Activated CD4-positive, alpha-beta memory T cell treated with anti-CD3 and anti-CD28 coated beads, Interleukin-2, amount 10 ng/mL, durations not matched to agents 7 days and 5 days (primary cell): ENCODE data around the gene ZNF554. TPM values are rescaled to one million over a fixed set of nuclear protein-coding genes. Genes with fewer than 3 reads are reported as not detected.

ENCODE experiments used
- CTCF ChIA-PET: fragments of 350-600 bp; sonication (Branson Sonifier 250); formaldehyde crosslinking; loops from one replicate; lab custom pipeline; 2021; ENCODE audit warnings: antibody characterized with exemption, inconsistent platforms; lab: Charles Lee
- POLR2A ChIA-PET: fragments of 350-600 bp; sonication (Branson Sonifier 250); formaldehyde crosslinking; loops from one replicate; lab custom pipeline; 2021; ENCODE audit warnings: antibody characterized with exemption; lab: Charles Lee
- DNase-seq: peaks from one replicate; pipeline ENCODE4 v3.0.0-alpha.2; 2020
- H3K27ac Mint-ChIP-seq: one replicate; pipeline ENCODE4 v1.8.0; 2021; ENCODE audit warnings: mild to moderate bottlenecking, mixed read lengths
- H3K27me3 Mint-ChIP-seq: one replicate; pipeline ENCODE4 v1.8.0; 2021; ENCODE audit warnings: mixed read lengths
- H3K36me3 Mint-ChIP-seq: one replicate; pipeline ENCODE4 v1.8.0; 2021; ENCODE audit warnings: low read depth, mixed read lengths
- H3K4me1 Mint-ChIP-seq: one replicate; pipeline ENCODE4 v1.8.0; 2021; ENCODE audit warnings: mixed read lengths
- H3K4me3 Mint-ChIP-seq: one replicate; pipeline ENCODE4 v1.8.0; 2021; ENCODE audit warnings: mild to moderate bottlenecking, mixed read lengths
- H3K9me3 Mint-ChIP-seq: one replicate; pipeline ENCODE4 v1.8.0; 2021; ENCODE audit warnings: mixed read lengths
- total RNA-seq, 2 experiments: library from RNA; stranded (reverse); gene quantifications; one replicate each; pipeline ENCODE4 v1.2.3, GENCODE V29; 2021

The ZNF554 gene
- total RNA-seq: 1 to 10 TPM; 2.3 to 3.0 TPM

DNA sequence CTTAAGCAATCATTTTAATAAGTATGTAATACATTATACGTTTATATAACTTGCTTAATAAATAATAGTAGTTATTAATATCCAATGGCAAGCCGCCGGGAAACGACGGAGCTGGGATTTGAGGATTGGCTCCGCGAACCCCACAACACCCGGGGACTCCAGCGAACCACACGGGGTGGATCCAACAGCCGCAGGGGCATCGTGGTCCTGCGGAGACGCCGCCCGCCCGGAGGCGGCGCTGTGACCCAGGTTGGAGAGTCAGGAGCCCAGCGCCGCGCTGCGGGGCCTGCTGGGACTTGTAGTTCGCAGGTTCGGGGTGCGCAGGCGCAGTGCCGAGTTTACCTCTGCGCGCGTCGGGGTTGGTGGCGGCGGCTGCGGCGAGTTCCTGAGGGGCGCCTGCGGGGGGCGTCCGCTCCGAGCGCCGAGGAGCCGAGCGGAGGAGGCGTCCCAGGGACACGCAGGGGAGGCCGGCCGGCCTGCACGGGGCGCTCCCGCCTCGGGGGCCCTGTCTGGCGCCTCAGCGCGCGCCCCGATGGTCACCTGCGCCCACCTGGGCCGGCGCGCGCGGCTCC lies at the start of gene ZNF554:
TSS of gene ZNF554 (plus strand) at position 329 of the 572 bp plus-strand sequence. CDS start at position 533, 204 bp downstream.
- H3K27ac Mint-ChIP-seq: no peak within 1 kb of the TSS
- POLR2A ChIA-PET: interaction anchor here (1.5 kb wide), 1 partner anchor 36 kb away, joined by 3 read pairs; the partner anchor contains the start of gene SGTA

DNA sequence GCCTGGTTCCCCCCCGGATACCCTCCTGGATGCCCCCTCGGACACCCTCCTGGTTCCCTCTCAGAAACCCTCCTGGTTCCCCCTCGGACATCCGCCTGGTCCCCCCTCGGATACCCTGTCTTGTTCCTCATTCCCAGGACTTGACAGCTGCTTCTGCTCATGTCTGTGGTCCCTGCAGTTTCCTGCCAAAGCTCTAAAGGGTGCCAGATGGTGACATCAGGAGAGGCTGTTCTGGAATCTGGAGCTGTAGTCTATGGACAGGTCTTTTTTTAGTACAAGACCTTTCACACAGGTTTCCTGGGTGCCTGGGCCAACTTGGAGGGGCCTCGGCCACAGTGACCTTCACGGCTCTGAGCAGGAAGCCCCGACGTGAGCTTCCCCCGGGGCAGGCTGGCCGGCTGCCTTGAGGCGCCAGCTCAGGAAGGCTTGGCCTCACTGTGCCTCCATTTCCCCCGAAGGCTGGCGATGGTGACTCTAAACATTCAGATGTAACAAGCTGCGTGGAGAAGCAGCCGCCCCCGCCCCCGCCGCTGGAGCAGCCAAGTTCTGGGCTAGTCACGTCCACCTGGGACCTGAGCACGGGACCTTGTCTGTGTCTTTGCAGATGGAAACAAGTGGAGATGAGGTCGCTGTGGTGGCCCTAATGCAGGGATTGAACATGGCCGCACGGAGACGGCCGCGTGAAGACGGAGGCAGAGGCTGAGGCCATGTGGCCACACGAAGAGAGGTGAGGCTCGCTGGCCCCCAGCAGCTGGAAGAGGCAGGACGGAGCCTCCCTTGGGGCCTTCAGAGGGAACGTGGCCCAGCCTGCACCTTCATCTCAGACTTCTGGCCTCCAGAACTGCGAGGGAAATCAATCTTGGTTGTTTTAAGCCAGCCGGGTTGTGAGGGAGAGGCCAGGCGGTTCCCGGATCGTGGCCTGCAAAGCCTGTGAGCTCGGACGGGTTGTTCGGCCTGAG lies 49.3 kb upstream of the ZNF554 start:
- no peaks in the 10 kb centered on the region for H3K9me3 Mint-ChIP-seq
- peaks cover 16% of the 10 kb centered on the region for H3K4me1 Mint-ChIP-seq
- ChIA-PET POLR2A (no interaction called here), CTCF (no interaction called here)
- H3K36me3 Mint-ChIP-seq: peaks cover 8% of the 10 kb centered on the region
- no peak for DNase-seq
- no peaks in the 10 kb centered on the region for H3K27me3 Mint-ChIP-seq
- no peak overlapping the region for H3K4me3 Mint-ChIP-seq
- no peak overlapping the region for H3K27ac Mint-ChIP-seq

More for the DNA sequence above, at the start of gene ZNF554:
- peak; percentile 97 for DNase-seq
- peak within 1 kb of the TSS; percentile 76 for H3K4me3 Mint-ChIP-seq
- no peaks in the 10 kb centered on the region for H3K27me3 Mint-ChIP-seq
- peaks cover 3% of the 10 kb centered on the region for H3K4me1 Mint-ChIP-seq
- H3K36me3 Mint-ChIP-seq: peaks cover 8% of the 10 kb centered on the region
- peaks cover 1% of the 10 kb centered on the region for H3K9me3 Mint-ChIP-seq
- CTCF ChIA-PET: interaction anchor here (0.8 to 3.5 kb wide), 9 partner anchors 11 to 216 kb away, joined by 3 to 12 read pairs (median 3); partner anchors contain the start of genes THOP1, ZNF555 and ZNF57

- H3K27ac Mint-ChIP-seq: no peak overlapping the region
- peaks cover 28% of the 10 kb centered on the region for H3K4me1 Mint-ChIP-seq
- no peaks in the 10 kb centered on the region for H3K27me3 Mint-ChIP-seq
- H3K4me3 Mint-ChIP-seq: no peak overlapping the region
- H3K9me3 Mint-ChIP-seq: no peaks in the 10 kb centered on the region
- CTCF ChIA-PET: no interaction called here
- H3K36me3 Mint-ChIP-seq: peaks cover 4% of the 10 kb centered on the region
- no peak for DNase-seq
- POLR2A ChIA-PET: no interaction called here
Measured at GRCh38 chr19:2771786-2772674, 47.6 kb upstream of the ZNF554 start.

GRCh38 chr19:2774083-2774679 lies 45.5 kb upstream of the ZNF554 start:
- CTCF ChIA-PET: no interaction called here
- Mint-ChIP-seq H3K4me1 (peaks cover 28% of the 10 kb centered on the region), H3K9me3 (no peaks in the 10 kb centered on the region), H3K4me3 (no peak overlapping the region), H3K36me3 (peaks cover 4% of the 10 kb centered on the region), H3K27me3 (no peaks in the 10 kb centered on the region), H3K27ac (no peak overlapping the region)
- POLR2A ChIA-PET: no interaction called here
- DNase-seq: no peak

- peaks cover 5% of the 10 kb centered on the region for H3K36me3 Mint-ChIP-seq
- H3K4me3 Mint-ChIP-seq: peak overlapping the region; percentile 76
- H3K4me1 Mint-ChIP-seq: peaks cover 30% of the 10 kb centered on the region
- CTCF ChIA-PET: interaction anchor here (1.3 kb wide), 1 partner anchor 127 kb away, joined by 4 read pairs; no protein-coding TSS in a partner anchor
- no peaks in the 10 kb centered on the region for H3K27me3 Mint-ChIP-seq
- no peaks in the 10 kb centered on the region for H3K9me3 Mint-ChIP-seq
- no peak for DNase-seq
- H3K27ac Mint-ChIP-seq: peak overlapping the region; percentile 91
- POLR2A ChIA-PET: interaction anchor here (0.6 to 1.6 kb wide), 5 partner anchors 9 to 64 kb away, joined by 3 to 8 read pairs (median 3); partner anchors contain the start of genes SLC39A3 and THOP1
Measured at GRCh38 chr19:2774953-2775555, 44.6 kb upstream of the ZNF554 start.

DNA sequence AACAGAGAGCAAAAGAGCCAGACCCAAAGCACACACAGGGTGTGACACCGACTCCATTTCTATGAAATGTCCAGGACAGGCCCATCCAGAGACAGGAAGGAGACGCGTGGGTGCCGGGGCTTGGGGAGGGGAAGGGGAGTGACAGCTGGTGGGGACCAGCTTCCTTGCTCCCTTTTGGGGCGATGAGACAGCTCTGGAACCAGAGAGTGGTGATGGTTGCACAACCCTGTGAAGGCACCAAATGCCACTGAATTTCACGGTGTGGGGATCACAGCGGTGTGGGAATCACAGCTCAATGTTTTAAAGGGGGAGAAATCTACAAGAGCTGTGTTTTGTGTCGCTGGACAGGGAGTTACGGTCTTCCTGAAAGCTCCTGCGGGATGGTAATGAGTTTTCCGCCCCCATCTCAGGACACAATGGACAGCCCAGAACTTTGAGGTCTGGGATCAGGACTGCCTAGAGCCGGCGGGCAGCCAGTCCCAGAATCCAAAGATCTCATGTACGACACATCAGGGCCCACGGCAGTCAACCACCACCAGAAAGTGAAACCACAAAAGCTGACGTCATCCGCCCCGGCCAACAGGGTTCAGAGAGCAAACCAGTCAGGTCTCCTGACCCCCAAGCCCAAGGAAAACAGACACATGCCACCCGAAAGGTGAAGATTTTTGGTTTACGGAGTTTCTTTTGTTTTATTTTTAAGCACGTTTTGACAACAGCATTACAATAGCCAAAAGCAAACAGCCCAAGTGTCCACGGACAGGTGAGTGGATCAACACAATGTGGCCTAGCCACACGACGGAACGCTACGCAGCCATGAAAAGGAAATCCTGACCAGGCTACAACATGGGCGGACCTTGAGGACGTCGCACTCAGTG lies 43.9 kb upstream of the ZNF554 start:
- POLR2A ChIA-PET: interaction anchor here (0.6 to 1.6 kb wide), 5 partner anchors 9 to 65 kb away, joined by 3 to 8 read pairs (median 3); partner anchors contain the start of genes SLC39A3 and THOP1
- peaks cover 10% of the 10 kb centered on the region for H3K36me3 Mint-ChIP-seq
- no peaks in the 10 kb centered on the region for H3K27me3 Mint-ChIP-seq
- peak overlapping the region; percentile 76 for H3K4me3 Mint-ChIP-seq
- H3K4me1 Mint-ChIP-seq: peaks cover 37% of the 10 kb centered on the region
- peak overlapping the region; percentile 91 for H3K27ac Mint-ChIP-seq
- CTCF ChIA-PET: interaction anchor here (1.3 kb wide), 1 partner anchor 127 kb away, joined by 4 read pairs; no protein-coding TSS in a partner anchor
- peak; percentile 79 for DNase-seq
- H3K9me3 Mint-ChIP-seq: no peaks in the 10 kb centered on the region

- Mint-ChIP-seq H3K4me1 (peaks cover 53% of the 10 kb centered on the region), H3K27me3 (no peaks in the 10 kb centered on the region), H3K36me3 (peaks cover 16% of the 10 kb centered on the region), H3K27ac (peak overlapping the region; percentile 34), H3K4me3 (no peak overlapping the region), H3K9me3 (no peaks in the 10 kb centered on the region)
- DNase-seq: no peak
- POLR2A ChIA-PET: no interaction called here
- CTCF ChIA-PET: no interaction called here
Measured at GRCh38 chr19:2777952-2778683, 41.5 kb upstream of the ZNF554 start.

DNA sequence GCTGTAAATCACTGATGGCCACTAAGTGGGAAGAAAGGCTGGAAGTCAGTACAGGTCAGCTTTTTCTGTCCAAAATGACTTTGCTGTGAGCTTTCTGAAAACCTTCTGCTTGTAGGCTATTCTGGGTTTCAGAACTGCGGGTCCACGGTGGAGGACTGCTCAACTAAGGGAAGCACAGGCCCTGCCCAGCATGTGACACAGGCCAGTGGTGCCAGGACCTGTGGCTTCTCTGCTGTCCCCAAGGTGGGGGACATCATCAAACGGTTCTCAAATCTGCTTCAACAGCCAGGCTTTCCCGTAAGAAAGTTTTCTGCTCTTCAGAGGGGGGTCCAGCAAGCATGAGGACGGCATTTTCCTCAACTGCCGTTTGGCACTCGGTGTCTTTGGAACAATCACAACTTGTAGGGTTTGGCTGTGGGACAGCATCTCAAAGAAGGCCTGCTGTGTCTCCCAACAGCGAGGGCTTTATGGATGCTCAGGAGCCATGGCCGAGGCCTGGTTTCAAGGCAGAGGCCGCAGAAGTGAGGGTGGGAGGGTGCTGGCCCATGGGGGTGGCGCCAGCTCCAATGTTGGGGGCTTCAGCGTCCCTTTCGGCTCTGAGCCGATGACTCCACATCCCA lies 40.4 kb upstream of the ZNF554 start:
- Mint-ChIP-seq H3K9me3 (no peaks in the 10 kb centered on the region), H3K36me3 (peaks cover 16% of the 10 kb centered on the region), H3K4me3 (no peak overlapping the region), H3K4me1 (peaks cover 59% of the 10 kb centered on the region), H3K27me3 (no peaks in the 10 kb centered on the region), H3K27ac (no peak overlapping the region)
- no peak for DNase-seq
- POLR2A ChIA-PET: no interaction called here
- CTCF ChIA-PET: no interaction called here

DNA sequence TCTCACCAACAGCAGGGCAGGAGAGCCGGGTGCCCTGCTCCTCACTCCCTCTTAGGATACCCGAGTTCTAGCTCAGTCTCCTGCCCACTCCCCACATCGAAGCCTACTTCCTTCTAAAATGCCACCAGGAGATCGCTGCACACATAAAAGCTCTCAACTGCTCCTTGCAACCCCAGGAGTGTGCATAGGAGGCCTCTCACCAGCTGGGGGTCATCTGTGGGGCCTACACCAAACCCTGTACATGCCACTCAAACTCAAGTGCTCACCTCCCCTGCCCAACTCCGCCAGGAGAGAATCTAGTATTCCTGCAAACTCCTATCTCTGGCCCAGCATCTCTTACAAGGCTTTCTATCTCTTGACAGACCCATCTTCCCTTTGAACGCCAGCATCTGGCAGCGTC lies 39.4 kb upstream of the ZNF554 start:
- no peak for DNase-seq
- ChIA-PET POLR2A (no interaction called here), CTCF (interaction anchor here (0.6 kb wide), 1 partner anchor 1172 kb away, joined by 5 read pairs; no protein-coding TSS in a partner anchor)
- H3K9me3 Mint-ChIP-seq: no peaks in the 10 kb centered on the region
- H3K27ac Mint-ChIP-seq: no peak overlapping the region
- H3K36me3 Mint-ChIP-seq: peaks cover 15% of the 10 kb centered on the region
- no peak overlapping the region for H3K4me3 Mint-ChIP-seq
- no peaks in the 10 kb centered on the region for H3K27me3 Mint-ChIP-seq
- H3K4me1 Mint-ChIP-seq: peaks cover 57% of the 10 kb centered on the region

DNA sequence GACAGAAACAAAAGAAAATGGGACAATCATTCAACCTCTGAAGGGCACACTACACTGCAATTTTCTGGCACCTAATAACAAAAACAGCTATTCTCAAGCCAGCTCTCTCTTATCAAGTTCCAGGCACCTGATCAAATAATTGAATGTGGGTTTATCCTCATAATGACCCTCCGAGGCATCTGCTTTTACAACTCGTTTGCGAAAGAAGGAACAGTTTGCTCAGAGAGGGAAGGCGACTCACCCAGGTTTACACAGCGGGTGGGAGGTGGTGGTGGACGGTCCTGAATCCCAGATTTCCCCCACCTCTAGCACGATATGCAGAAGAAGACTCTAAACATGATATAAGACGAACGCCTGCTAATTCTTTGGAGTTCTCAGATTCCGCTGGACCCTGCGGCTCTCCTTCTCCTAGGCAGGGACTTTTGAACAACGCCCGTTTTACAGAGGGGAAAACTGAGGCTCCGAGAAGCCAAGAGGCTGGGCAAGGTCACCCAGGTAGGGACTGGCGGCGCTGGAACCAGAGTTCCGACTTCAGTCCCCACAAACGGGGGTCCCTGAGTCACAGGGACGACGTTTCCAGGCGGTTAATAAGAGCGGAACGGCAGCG lies 37.2 kb upstream of the ZNF554 start:
- H3K27me3 Mint-ChIP-seq: no peaks in the 10 kb centered on the region
- no peak for DNase-seq
- CTCF ChIA-PET: interaction anchor here (0.9 to 1.4 kb wide), 6 partner anchors 33 to 626 kb away, joined by 3 to 7 read pairs (median 3); partner anchors contain the start of gene ZNF555
- H3K4me1 Mint-ChIP-seq: peaks cover 57% of the 10 kb centered on the region
- no peaks in the 10 kb centered on the region for H3K9me3 Mint-ChIP-seq
- peak overlapping the region; percentile 76 for H3K27ac Mint-ChIP-seq
- POLR2A ChIA-PET: interaction anchor here (0.9 to 2.0 kb wide), 6 partner anchors 14 to 326 kb away, joined by 3 to 5 read pairs (median 4); partner anchors contain the start of genes LMNB2, SLC39A3 and ZNF554
- peak overlapping the region; percentile 87 for H3K4me3 Mint-ChIP-seq
- H3K36me3 Mint-ChIP-seq: peaks cover 21% of the 10 kb centered on the region
